GM12873 (cell line): ENCODE data around the gene ABAT.

Source experiments
- CTCF ChIP-seq: IDR thresholded peaks from 2 replicates; pipeline ENCODE4 v1.5.1; 2012; ENCODE audit warnings: low read depth, mild to moderate bottlenecking, moderate library complexity, low read length, control low read depth; ENCODE audit not compliant: insufficient read depth; ENCODE audit errors: missing control alignments

Gene ABAT

GRCh38 chr16:8721336-8722024 lies 47.1 kb downstream of the ABAT start:
- TF ChIP-seq CTCF: no peak

- TF ChIP-seq CTCF: no peak
These were observed 47.6 kb downstream of the ABAT start for GRCh38 chr16:8722025-8722348.

GRCh38 chr16:8725513-8726178 lies 51.2 kb downstream of the ABAT start:
- TF ChIP-seq CTCF: no peak

GRCh38 chr16:8727131-8727806 lies 52.9 kb downstream of the ABAT start:
- no peak for TF ChIP-seq CTCF

GRCh38 chr16:8727857-8728618 lies 53.6 kb downstream of the ABAT start:
- no peak for TF ChIP-seq CTCF

GRCh38 chr16:8729779-8730334 lies 55.4 kb downstream of the ABAT start:
- TF ChIP-seq CTCF: no peak
